Endothelial cell of umbilical vein (primary cell): ENCODE measurements around the gene KIAA2012. TPM values are rescaled to one million over a fixed set of nuclear protein-coding genes. Genes with fewer than 3 reads are reported as not detected.
A peak's percentile ranks its signal among the peaks of the same experiment; 100 is the strongest.

Experiments used
- BruUV-seq: library from RNA; stranded (reverse); fragments of 400-500 nt; replicated peaks from 2 replicates; lab custom pipeline; 2021; lab: Mats Ljungman, UMichigan
- CTCF ChIA-PET: fragments of 300-600, 350-600 bp; sonication (Branson Sonifier 250); formaldehyde crosslinking; loops from one replicate; lab custom pipeline; 2021; ENCODE audit warnings: antibody characterized with exemption, inconsistent platforms; lab: Charles Lee
- POLR2A ChIA-PET: fragments of 300-600, 350-600 bp; sonication (Branson Sonifier 250); formaldehyde crosslinking; loops from one replicate; lab custom pipeline; 2021; ENCODE audit warnings: antibody characterized with exemption, inconsistent platforms; lab: Charles Lee
- DNase-seq: peaks from one replicate; pipeline ENCODE4 v3.0.0-alpha.2; 2011; ENCODE audit warnings: low read depth, low spot score
- FAIRE-seq: peaks from 2 replicates; lab custom pipeline; 2011; peaks lifted over from hg19 to GRCh38; lab: Jason Lieb, UNC
- H2AFZ ChIP-seq: 2 replicates; pipeline ENCODE4 v1.6.0; 2012; ENCODE audit warnings: low read depth, low read length, control low read depth, inconsistent platforms
- H3K27ac ChIP-seq: 2 replicates; pipeline ENCODE4 v1.5.1; 2011; ENCODE audit warnings: low read depth, mild to moderate bottlenecking, control low read depth, low read length, moderate library complexity; ENCODE audit not compliant: insufficient read depth
- H3K27me3 ChIP-seq, 2 experiments: 2 replicates each; pipeline versions ENCODE4 v1.6.0 to v1.6.1; 2011; ENCODE audit warnings: low read length in 2 of 2, mixed read lengths in 1 of 2; ENCODE audit not compliant: control insufficient read depth in 2 of 2, insufficient read depth in 2 of 2
- H3K36me3 ChIP-seq, 2 experiments: 2 replicates in 1 of 2; 3 replicates in 1 of 2; pipeline ENCODE4 v1.5.1; 2011; ENCODE audit warnings: low read length in 2 of 2, mild to moderate bottlenecking in 1 of 2, moderate library complexity in 1 of 2; ENCODE audit not compliant: control insufficient read depth in 2 of 2, insufficient read depth in 2 of 2; ENCODE audit errors: extremely low read depth in 1 of 2
- H3K4me1 ChIP-seq: 3 replicates; pipeline ENCODE4 v1.5.1; 2011; ENCODE audit warnings: mild to moderate bottlenecking, low read length; ENCODE audit not compliant: control insufficient read depth, insufficient read depth; ENCODE audit errors: extremely low read depth
- H3K4me2 ChIP-seq: 2 replicates; pipeline ENCODE4 v1.6.1; 2011; ENCODE audit warnings: low read length, control low read depth, mixed read lengths; ENCODE audit not compliant: insufficient read depth
- H3K4me3 ChIP-seq, 3 experiments: fragments of 200-600 bp in 1 of 3; sonication (generic), shearing (Covaris generic) in 1 of 3; replicated peaks in 1 of 3; 2 replicates each; pipeline ENCODE4 v1.5.1; 2011 to 2016; ENCODE audit warnings: control low read depth in 3 of 3, low read length in 3 of 3, mild to moderate bottlenecking in 2 of 3, inconsistent platforms in 1 of 3, low read depth in 1 of 3, moderate library complexity in 1 of 3; ENCODE audit not compliant: insufficient read depth in 1 of 3
- H3K79me2 ChIP-seq: 2 replicates; pipeline ENCODE4 v1.6.0; 2012; ENCODE audit warnings: low read length, inconsistent platforms; ENCODE audit not compliant: control insufficient read depth, insufficient read depth
- H3K9ac ChIP-seq: replicated peaks from 2 replicates; pipeline ENCODE3; 2011; ENCODE audit warnings: low read length, control low read depth; ENCODE audit not compliant: insufficient read depth; ENCODE audit errors: extremely low read depth
- H3K9me1 ChIP-seq: replicated peaks from 3 replicates; pipeline ENCODE4 v1.6.0; 2011; ENCODE audit warnings: mild to moderate bottlenecking, low read length; ENCODE audit not compliant: control insufficient read depth, insufficient read depth; ENCODE audit errors: extremely low read depth
- H3K9me3 ChIP-seq: replicated peaks from 2 replicates; pipeline ENCODE4 v1.5.1; 2012; ENCODE audit warnings: low read length, inconsistent platforms; ENCODE audit not compliant: control insufficient read depth, insufficient read depth
- H4K20me1 ChIP-seq: replicated peaks from 2 replicates; pipeline ENCODE3; 2011; ENCODE audit warnings: mild to moderate bottlenecking, low read length; ENCODE audit not compliant: control insufficient read depth, insufficient read depth; ENCODE audit errors: extremely low read depth
- CTCF ChIP-seq, 2 donors: IDR thresholded peaks; 1 replicate in 1 of 2; 2 replicates in 1 of 2; pipeline ENCODE4 v1.5.1; 2011; ENCODE audit warnings: low read length in 2 of 2, mild to moderate bottlenecking in 2 of 2, moderate library complexity in 2 of 2, control low read depth in 1 of 2, inconsistent platforms in 1 of 2, low read depth in 1 of 2; ENCODE audit not compliant: insufficient read depth in 1 of 2; ENCODE audit errors: extremely low read depth in 1 of 2
- GATA2 ChIP-seq: IDR thresholded peaks from 2 replicates; pipeline ENCODE4 v1.7.0; 2011; ENCODE audit warnings: low read depth, mild to moderate bottlenecking, moderate library complexity, mixed read lengths, low read length; ENCODE audit not compliant: insufficient read length, insufficient read depth
- MYC ChIP-seq: IDR thresholded peaks from one replicate; pipeline ENCODE4 v1.6.1; 2011; ENCODE audit warnings: mild to moderate bottlenecking, low read depth, low read length
- POLR2AphosphoS5 ChIP-seq: IDR thresholded peaks from 2 replicates; pipeline ENCODE4 v1.6.1; 2012; ENCODE audit warnings: low read depth, mild to moderate bottlenecking, control low read depth, low read length, moderate library complexity; ENCODE audit not compliant: insufficient read depth
- dilution Hi-C: fragments of 300-500 bp; cut with MboI; formaldehyde crosslinking; loops from one replicate; pipeline ENCODE4 v1.15.0; 2019; ENCODE audit warnings: low sequenced_read_pairs; ENCODE audit not compliant: extremely low pct_ligation_motif_present
- intact Hi-C: fragments of 100-400 bp; cut with micrococcal nuclease; formaldehyde crosslinking; loops from one replicate; pipeline ENCODE4 v1.10.0; 2022
- polyA plus RNA-seq, 4 experiments: library from polyadenylated mRNA; depleted of rRNA in 3 of 4; stranded (reverse) in 3 of 4; unstranded in 1 of 4; fragments of >200 nt; gene quantifications; 2 replicates each; pipeline versions ENCODE4 v1.2.1 to v1.2.3, GENCODE V29; 2011 to 2012; ENCODE audit warnings: missing spikeins in 1 of 4
- total RNA-seq: library from RNA; stranded (reverse); gene quantifications from 2 replicates; pipeline ENCODE4 v1.2.3, GENCODE V29; 2021

The KIAA2012 gene
- total and polyA plus RNA-seq, 2 donors (not counting 3 experiments of a cell fraction or from before 2014, with no cell fraction given): not detected

DNA sequence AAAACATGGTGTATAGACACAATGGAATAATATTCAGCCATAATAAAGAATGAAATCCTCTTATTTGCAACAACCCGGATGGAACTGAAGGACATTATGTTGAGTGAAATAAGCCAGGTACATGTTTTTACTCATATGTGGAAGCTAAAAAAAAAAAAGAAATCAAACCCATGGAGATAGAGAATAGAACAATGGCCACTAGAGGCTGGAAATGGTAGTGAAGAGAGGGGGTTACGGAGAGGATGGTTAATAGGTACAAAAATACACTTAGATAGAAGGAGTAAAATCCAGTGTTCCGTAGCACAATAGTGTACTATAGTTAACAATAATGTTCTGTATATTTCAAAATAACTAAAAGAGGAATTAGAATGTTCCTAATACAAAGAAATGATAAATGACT, 12.8 kb upstream of the KIAA2012 start:
- Histone ChIP-seq H3K9me1 (no peaks in the 10 kb centered on the region), H2AFZ (no peak overlapping the region), H3K4me3 (no peak overlapping the region), H3K9me3 (no peaks in the 10 kb centered on the region), H3K4me2 (no peak overlapping the region), H3K36me3 (no peaks in the 10 kb centered on the region), H3K27me3 (peaks cover 4 to 14% of the 10 kb centered on the region in 2 experiments), H3K27ac (no peak overlapping the region), H3K79me2 (no peaks in the 10 kb centered on the region), H4K20me1 (no peaks in the 10 kb centered on the region), H3K4me1 (no peaks in the 10 kb centered on the region), H3K9ac (no peak overlapping the region)
- ChIA-PET POLR2A (no interaction called here), CTCF (interaction anchor here (1.0 kb wide), 1 partner anchor 206 kb away, joined by 3 read pairs; no protein-coding TSS in a partner anchor)
- dilution Hi-C loops: no loop called here
- no TSS peak for BruUV-seq
- intact Hi-C loops: loop anchor here (5.0 kb wide), 1 partner anchor 263 kb away; no protein-coding TSS in a partner anchor
- FAIRE-seq (peak; percentile 15), DNase-seq (no peak)
- TF ChIP-seq CTCF (IDR thresholded peaks at IDR 0.05; ENCODE audit: extremely low read depth in 1 of 2, insufficient read depth in 1 of 2, low read depth in 1 of 2, low read length in 2 of 2): peak in 1 of 2 donors; percentile 8
- TF ChIP-seq POLR2AphosphoS5: no peak

DNA sequence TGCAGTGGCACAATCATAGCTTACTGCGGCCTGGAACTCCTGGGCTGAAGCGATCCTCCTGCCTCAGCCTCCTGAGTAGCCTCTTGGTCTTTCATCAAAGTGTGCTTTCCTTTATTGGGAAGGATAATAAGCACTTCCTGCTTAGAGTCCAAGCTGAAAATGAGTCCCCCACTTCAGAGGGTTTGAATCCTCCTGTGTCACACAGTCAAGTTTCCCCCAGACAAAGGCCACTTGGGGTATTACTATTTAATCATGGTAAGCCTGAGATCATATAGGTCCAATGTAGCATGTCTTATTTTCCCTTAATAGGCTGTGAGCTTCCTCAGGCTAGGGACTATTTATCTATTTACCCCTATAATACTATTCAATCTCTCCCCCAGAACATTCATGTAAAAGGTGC, 11.4 kb upstream of the KIAA2012 start:
- dilution Hi-C loops: no loop called here
- Histone ChIP-seq H3K27ac (no peak overlapping the region), H3K4me1 (no peaks in the 10 kb centered on the region), H3K9me3 (no peaks in the 10 kb centered on the region), H3K9ac (no peak overlapping the region), H3K36me3 (no peaks in the 10 kb centered on the region), H3K4me3 (no peak overlapping the region), H3K79me2 (no peaks in the 10 kb centered on the region), H3K4me2 (no peak overlapping the region), H3K9me1 (no peaks in the 10 kb centered on the region), H4K20me1 (no peaks in the 10 kb centered on the region), H3K27me3 (peaks cover 0 to 14% of the 10 kb centered on the region in 2 experiments), H2AFZ (no peak overlapping the region)
- no peak for FAIRE-seq
- intact Hi-C loops: loop anchor here (5.0 kb wide), 1 partner anchor 264 kb away; no protein-coding TSS in a partner anchor
- DNase-seq: no peak
- BruUV-seq: no TSS peak
- POLR2A ChIA-PET: interaction anchor here (0.7 kb wide), 1 partner anchor 381 kb away, joined by 4 read pairs; no protein-coding TSS in a partner anchor
- TF ChIP-seq GATA2 (no peak), POLR2AphosphoS5 (no peak), MYC (no peak)
- CTCF ChIA-PET: no interaction called here
